Measurements from ENCODE around the gene DPF3.

DNA sequence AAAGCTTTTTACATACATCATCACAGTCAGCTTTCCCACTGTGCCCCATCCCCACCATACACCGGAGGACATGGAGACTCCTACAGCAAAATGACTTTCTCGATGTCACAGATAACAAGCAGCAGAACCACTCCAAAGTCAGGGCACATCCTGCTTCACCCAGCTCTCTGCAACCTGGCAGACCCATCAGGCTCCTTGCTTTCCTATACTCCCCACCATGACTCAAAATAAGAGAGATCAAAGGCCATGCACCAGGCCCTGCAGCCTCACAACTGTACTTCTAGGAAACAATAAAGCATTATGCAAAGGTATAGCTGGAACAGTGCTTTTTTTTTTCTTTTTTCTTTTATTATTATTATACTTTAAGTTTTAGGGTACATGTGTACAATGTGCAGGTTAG lies 187.4 kb downstream of the DPF3 start:
- TF ChIP-seq GATA3 (IDR thresholded peaks at IDR 0.05; ENCODE audit: low read depth, low read length) (no peak), GATA2 (IDR thresholded peaks at IDR 0.05; ENCODE audit: low read depth, low read length) (no peak)
